Pancreas (tissue), 10 donors: Measurements from ENCODE around the gene ANO9. TPM values are rescaled to one million over a fixed set of nuclear protein-coding genes. Genes with fewer than 3 reads are reported as not detected.
A peak's percentile ranks its signal among the peaks of the same experiment; 100 is the strongest.

Experiments
- ATAC-seq, 4 donors: fragments of 200-7000 bp; cut with Tn5 transposase; one replicate each; pipeline versions ENCODE4 v1.8.0 to v1.9.1; 2020; ENCODE audit warnings: mild to moderate bottlenecking in 4 of 4, moderate library complexity in 4 of 4
- DNase-seq, 6 donors: peaks; one replicate each; pipeline ENCODE4 v3.0.0-alpha.2; 2020
- FAIRE-seq: peaks from 2 replicates; lab custom pipeline; 2012; peaks lifted over from hg19 to GRCh38; lab: Jason Lieb, UNC
- H3K27ac ChIP-seq, 4 donors: fragments of 200-600 bp; sonication (generic); 1 replicate in 3 of 4; 2 replicates in 1 of 4; pipeline versions ENCODE4 v1.5.0 to v1.8.0; 2020
- H3K27me3 ChIP-seq, 4 donors: fragments of 200-600 bp; one replicate each; pipeline ENCODE4 v1.8.0; 2021
- H3K36me3 ChIP-seq, 3 donors: fragments of 200-600 bp; sonication (generic) in 1 of 3; one replicate each; pipeline versions ENCODE4 v1.5.0 to v1.8.0; 2020 to 2021
- H3K4me1 ChIP-seq, 3 donors: fragments of 200-600 bp; one replicate each; pipeline ENCODE4 v1.8.0; 2021
- H3K4me3 ChIP-seq, 4 donors: fragments of 200-600 bp; sonication (generic) in 2 of 4; one replicate each; pipeline versions ENCODE4 v1.5.0 to v1.8.0; 2020 to 2021
- H3K9me3 ChIP-seq, 4 donors: fragments of 200-600 bp; one replicate each; pipeline ENCODE4 v1.8.0; 2021
- CTCF ChIP-seq, 4 donors: fragments of 200-600 bp; sonication (generic) in 3 of 4; IDR thresholded peaks; one replicate each; pipeline versions ENCODE4 v1.5.0 to v1.8.0; 2021; ENCODE audit warnings: antibody characterized with exemption in 4 of 4
- WGBS, 2 donors: extraction: QIAGEN DNeasy Blood & Tissue Kit; methylation state at CpG; one replicate each; pipeline ENCODE4 v1.1.7; 2013; 5-methylcytosine and 5-hydroxymethylcytosine counted together
- intact Hi-C, 3 donors: fragments of 100-400 bp; cut with DNase I; formaldehyde crosslinking; loops; one replicate each; pipeline versions ENCODE4 v1.11.1 to v1.14.2; 2022
- polyA plus RNA-seq, 2 donors: library from polyadenylated mRNA; stranded (reverse); fragments of 200-250 nt; gene quantifications; one replicate each; pipeline ENCODE4 v1.2.3, GENCODE V29; 2013
- total RNA-seq, 6 donors: library from RNA; stranded (reverse); fragmentation: NEBNext Ultra II Directional in 4 of 6; extraction: Animal tissue kit (Norgen Biotek cat#: 25700) in 4 of 6; gene quantifications; one replicate each; pipeline versions ENCODE4 v1.2.1 to v1.2.4, GENCODE V29; 2021 to 2023
- donor health status: healthy with polysubstance abuse.
- donor health status: DM: no; HTN: no; CAD: no; lungs with moderate emphysema.
- donor health status: DM: no; HTN: no; CAD: no.
- donor health status: control.
- donor health status: control.
- donor health status: Bipolar disorder and iron deficiency.
- donor health status: DM: yes; HTN: yes; CAD: no.
- donor health status: DM: no; HTN: no; CAD: no.
- donor health status: DM: no; HTN: no; CAD: no.
- donor health status: DM: yes; HTN: yes; CAD: no.

Gene ANO9
- total and polyA plus RNA-seq, 8 donors, result 6.2 to 68.7 (median 14.9) TPM

- Histone ChIP-seq H3K4me1 (no peaks in the 10 kb centered on the region), H3K27me3 (no peaks in the 10 kb centered on the region), H3K36me3 (peaks cover 0 to 16% (median 9%) of the 10 kb centered on the region in 3 donors), H3K27ac (no peak overlapping the region), H3K9me3 (no peaks in the 10 kb centered on the region), H3K4me3 (no peak overlapping the region)
- TF ChIP-seq CTCF (IDR thresholded peaks at IDR 0.05), result no peak
- ATAC-seq (no peak), DNase-seq (peak in 1 of 6 donors; percentile 26), FAIRE-seq (no peak)
- 93 to 96% methylated on average over 20 of the region's 20 CpGs for WGBS, 2 donors
- intact Hi-C loops, result no loop called here
Measured at GRCh38 chr11:398826-399225, 43.0 kb downstream of the ANO9 start.

GRCh38 chr11:396948-397548 lies 44.8 kb downstream of the ANO9 start:
- Histone ChIP-seq H3K4me3 (peak overlapping the region in 1 of 4 donors; percentile 33), H3K27me3 (no peaks in the 10 kb centered on the region), H3K36me3 (peaks cover 0 to 10% (median 4%) of the 10 kb centered on the region in 3 donors), H3K4me1 (peaks cover 0 to 3% (median 0%) of the 10 kb centered on the region in 3 donors), H3K27ac (no peak overlapping the region), H3K9me3 (no peaks in the 10 kb centered on the region)
- DNase-seq, result peak in 1 of 6 donors; percentile 51
- WGBS, 2 donors, result 71 to 72% methylated on average over 31 to 43 of the region's 43 CpGs
- intact Hi-C loops, result no loop called here
- FAIRE-seq, result no peak
- TF ChIP-seq CTCF (IDR thresholded peaks at IDR 0.05), result no peak
- ATAC-seq, result peak in 3 of 4 donors; percentile 32 to 45 (median 43)

- ATAC-seq (peak in 2 of 4 donors; percentile 5 to 9), DNase-seq (peak in 1 of 6 donors; percentile 30), FAIRE-seq (no peak)
- H3K27me3 ChIP-seq, result no peaks in the 10 kb centered on the region
- intact Hi-C loops, result no loop called here
- H3K27ac ChIP-seq, result no peak overlapping the region
- H3K36me3 ChIP-seq, result peaks cover 0 to 10% (median 4%) of the 10 kb centered on the region in 3 donors
- TF ChIP-seq CTCF (IDR thresholded peaks at IDR 0.05), result no peak
- 73 to 80% methylated on average over 22 to 23 of the region's 23 CpGs for WGBS, 2 donors
- peaks cover 0 to 3% (median 0%) of the 10 kb centered on the region in 3 donors for H3K4me1 ChIP-seq
- no peaks in the 10 kb centered on the region for H3K9me3 ChIP-seq
- H3K4me3 ChIP-seq, result peak overlapping the region in 1 of 4 donors; percentile 33
Measured at GRCh38 chr11:396511-396947, 45.3 kb downstream of the ANO9 start.

GRCh38 chr11:395866-396265 lies 45.9 kb downstream of the ANO9 start:
- intact Hi-C loops, result no loop called here
- DNase-seq (peak in 1 of 6 donors; percentile 43), FAIRE-seq (no peak), ATAC-seq (no peak)
- Histone ChIP-seq H3K27ac (no peak overlapping the region), H3K9me3 (no peaks in the 10 kb centered on the region), H3K4me3 (no peak overlapping the region), H3K36me3 (peaks cover 0 to 10% (median 4%) of the 10 kb centered on the region in 3 donors), H3K4me1 (peaks cover 0 to 3% (median 0%) of the 10 kb centered on the region in 3 donors), H3K27me3 (no peaks in the 10 kb centered on the region)
- no peak for TF ChIP-seq CTCF (IDR thresholded peaks at IDR 0.05)
- 78 to 83% methylated on average over 11 of the region's 11 CpGs for WGBS, 2 donors
